Measurements from ENCODE around the gene PCDHGA10. TPM values are rescaled to one million over a fixed set of nuclear protein-coding genes. Genes with fewer than 3 reads are reported as not detected.
"Not testable (repeated sequence)": the region's sequence is repeated elsewhere in the genome, so short reads cannot be mapped to it uniquely, and the experiment has no call there.

Gene PCDHGA10
- total RNA-seq, 1 donor from 2014 or later: 0.07 TPM

DNA sequence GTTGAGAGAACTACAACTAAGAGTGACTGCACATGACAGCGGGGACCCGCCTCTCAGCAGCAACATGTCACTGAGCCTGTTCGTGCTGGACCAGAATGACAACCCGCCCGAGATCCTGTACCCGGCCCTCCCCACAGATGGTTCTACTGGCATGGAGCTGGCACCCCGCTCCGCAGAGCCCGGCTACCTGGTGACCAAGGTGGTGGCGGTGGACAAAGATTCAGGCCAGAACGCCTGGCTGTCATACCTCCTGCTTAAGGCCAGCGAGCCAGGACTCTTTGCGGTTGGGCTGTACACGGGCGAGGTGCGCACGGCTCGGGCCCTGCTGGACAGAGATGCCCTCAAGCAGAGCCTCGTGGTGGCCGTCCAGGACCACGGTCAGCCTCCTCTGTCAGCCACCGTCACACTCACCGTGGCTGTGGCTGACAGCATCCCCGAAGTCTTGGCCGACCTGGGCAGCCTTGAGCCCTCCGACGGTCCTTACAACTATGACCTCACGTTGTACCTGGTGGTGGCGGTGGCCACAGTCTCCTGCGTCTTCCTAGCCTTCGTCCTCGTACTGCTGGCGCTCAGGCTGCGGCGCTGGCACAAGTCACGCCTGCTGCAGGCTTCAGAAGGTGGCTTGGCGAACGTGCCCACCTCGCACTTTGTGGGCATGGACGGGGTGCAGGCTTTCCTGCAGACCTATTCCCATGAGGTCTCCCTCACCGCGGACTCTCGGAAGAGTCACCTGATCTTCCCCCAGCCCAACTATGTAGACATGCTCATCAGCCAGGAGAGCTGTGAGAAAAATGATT, 28.1 kb upstream of the PCDHGA10 start:
- intact Hi-C loops (cut with micrococcal nuclease): no loop called here
- no peaks in the 10 kb centered on the region for H3K36me3 Mint-ChIP-seq (ENCODE audit: low read depth)
- no peak for DNase-seq
- peaks cover 14% of the 10 kb centered on the region for H3K9me3 Mint-ChIP-seq
- no peak overlapping the region for H3K4me3 Mint-ChIP-seq
- H3K4me1 Mint-ChIP-seq: no peaks in the 10 kb centered on the region
- peaks cover 13% of the 10 kb centered on the region for H3K27me3 Mint-ChIP-seq
- H3K27ac Mint-ChIP-seq: no peak overlapping the region

DNA sequence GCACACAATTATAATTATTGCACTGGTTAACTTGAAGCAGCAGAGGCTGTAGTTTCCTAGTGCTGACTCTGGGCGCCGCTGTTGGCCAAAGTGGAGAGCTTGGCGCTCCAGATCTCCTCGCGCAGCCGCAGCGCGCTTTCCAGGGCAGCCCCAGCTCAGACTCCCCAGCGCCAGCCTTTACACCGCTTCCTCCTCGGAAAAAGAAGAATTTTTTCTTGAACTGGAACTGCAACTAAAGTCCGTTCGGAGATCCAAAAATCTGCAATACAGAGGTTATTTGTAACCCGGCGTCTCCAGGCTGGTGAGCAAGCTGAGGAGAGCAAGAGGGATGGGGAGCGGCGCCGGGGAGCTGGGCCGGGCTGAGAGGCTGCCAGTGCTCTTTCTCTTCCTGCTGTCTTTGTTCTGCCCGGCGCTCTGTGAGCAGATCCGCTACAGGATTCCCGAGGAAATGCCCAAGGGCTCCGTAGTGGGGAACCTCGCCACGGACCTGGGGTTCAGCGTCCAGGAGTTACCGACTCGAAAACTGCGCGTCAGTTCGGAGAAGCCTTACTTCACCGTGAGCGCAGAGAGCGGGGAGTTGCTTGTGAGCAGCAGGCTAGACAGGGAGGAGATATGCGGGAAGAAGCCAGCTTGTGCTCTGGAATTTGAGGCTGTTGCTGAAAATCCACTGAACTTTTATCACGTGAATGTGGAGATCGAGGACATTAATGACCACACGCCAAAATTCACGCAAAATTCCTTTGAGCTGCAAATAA, 25.1 kb upstream of the PCDHGA10 start, which contains the start of gene PCDHGB4:
Gene PCDHGB4, plus strand, starts transcription at position 142 of the 755 bp plus-strand sequence. Its CDS starts 187 bp downstream, at position 329.
- Mint-ChIP-seq H3K27me3 (peaks cover 17% of the 10 kb centered on the region), H3K4me3 (peak within 1 kb of the TSS; percentile 56), H3K9me3 (peaks cover 25% of the 10 kb centered on the region)
- H3K4me1 Mint-ChIP-seq; H3K27ac Mint-ChIP-seq; H3K36me3 Mint-ChIP-seq (ENCODE audit: low read depth); intact Hi-C loops (cut with micrococcal nuclease): not testable (repeated sequence)
- peak; percentile 74 for DNase-seq

DNA sequence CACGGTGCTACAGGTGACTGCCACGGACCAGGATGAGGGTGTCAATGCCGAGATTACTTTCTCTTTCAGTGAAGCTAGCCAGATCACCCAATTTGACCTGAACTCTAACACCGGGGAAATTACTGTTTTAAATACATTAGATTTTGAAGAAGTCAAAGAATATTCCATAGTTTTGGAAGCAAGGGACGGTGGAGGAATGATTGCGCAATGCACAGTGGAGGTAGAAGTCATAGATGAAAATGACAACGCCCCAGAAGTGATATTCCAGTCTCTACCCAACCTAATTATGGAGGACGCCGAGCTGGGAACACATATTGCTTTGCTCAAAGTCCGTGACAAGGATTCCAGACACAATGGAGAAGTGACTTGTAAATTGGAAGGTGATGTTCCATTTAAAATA, 24.1 kb upstream of the PCDHGA10 start:
- H3K36me3 Mint-ChIP-seq (ENCODE audit: low read depth): peaks cover 3% of the 10 kb centered on the region
- DNase-seq: no peak
- peak overlapping the region; percentile 8 for H3K4me3 Mint-ChIP-seq
- peaks cover 30% of the 10 kb centered on the region for H3K9me3 Mint-ChIP-seq
- no peak overlapping the region for H3K27ac Mint-ChIP-seq
- intact Hi-C loops (cut with micrococcal nuclease): no loop called here
- H3K27me3 Mint-ChIP-seq: peaks cover 16% of the 10 kb centered on the region
- H3K4me1 Mint-ChIP-seq: no peaks in the 10 kb centered on the region

DNA sequence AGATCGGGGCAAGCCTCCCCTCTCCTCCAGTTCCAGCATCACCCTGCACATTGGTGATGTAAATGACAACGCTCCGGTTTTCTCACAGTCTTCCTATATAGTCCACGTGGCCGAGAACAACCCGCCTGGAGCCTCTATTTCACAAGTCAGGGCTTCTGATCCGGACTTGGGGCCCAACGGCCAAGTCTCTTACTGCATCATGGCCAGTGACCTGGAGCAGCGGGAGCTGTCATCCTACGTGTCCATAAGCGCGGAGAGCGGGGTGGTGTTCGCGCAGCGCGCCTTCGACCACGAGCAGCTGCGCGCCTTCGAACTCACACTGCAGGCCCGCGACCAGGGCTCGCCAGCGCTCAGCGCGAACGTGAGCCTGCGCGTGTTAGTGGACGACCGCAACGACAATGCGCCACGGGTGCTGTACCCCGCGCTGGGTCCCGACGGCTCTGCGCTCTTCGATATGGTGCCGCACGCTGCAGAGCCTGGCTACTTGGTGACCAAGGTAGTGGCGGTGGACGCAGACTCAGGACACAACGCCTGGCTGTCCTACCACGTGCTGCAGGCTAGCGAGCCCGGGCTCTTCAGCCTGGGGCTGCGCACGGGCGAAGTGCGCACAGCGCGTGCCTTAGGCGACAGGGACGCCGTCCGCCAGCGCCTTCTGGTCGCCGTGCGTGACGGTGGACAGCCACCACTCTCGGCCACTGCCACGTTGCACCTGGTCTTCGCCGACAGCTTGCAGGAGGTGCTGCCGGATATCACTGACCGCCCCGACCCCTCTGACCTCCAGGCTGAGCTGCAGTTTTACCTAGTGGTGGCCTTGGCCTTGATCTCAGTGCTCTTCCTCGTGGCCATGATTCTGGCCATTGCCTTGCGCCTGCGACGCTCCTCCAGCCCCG, 23.4 kb upstream of the PCDHGA10 start:
- Mint-ChIP-seq H3K4me1 (no peaks in the 10 kb centered on the region), H3K27me3 (peaks cover 19% of the 10 kb centered on the region), H3K9me3 (peaks cover 35% of the 10 kb centered on the region), H3K27ac (no peak overlapping the region), H3K36me3 (ENCODE audit: low read depth) (peaks cover 3% of the 10 kb centered on the region), H3K4me3 (no peak overlapping the region)
- no peak for DNase-seq
- intact Hi-C loops (cut with micrococcal nuclease): no loop called here

DNA sequence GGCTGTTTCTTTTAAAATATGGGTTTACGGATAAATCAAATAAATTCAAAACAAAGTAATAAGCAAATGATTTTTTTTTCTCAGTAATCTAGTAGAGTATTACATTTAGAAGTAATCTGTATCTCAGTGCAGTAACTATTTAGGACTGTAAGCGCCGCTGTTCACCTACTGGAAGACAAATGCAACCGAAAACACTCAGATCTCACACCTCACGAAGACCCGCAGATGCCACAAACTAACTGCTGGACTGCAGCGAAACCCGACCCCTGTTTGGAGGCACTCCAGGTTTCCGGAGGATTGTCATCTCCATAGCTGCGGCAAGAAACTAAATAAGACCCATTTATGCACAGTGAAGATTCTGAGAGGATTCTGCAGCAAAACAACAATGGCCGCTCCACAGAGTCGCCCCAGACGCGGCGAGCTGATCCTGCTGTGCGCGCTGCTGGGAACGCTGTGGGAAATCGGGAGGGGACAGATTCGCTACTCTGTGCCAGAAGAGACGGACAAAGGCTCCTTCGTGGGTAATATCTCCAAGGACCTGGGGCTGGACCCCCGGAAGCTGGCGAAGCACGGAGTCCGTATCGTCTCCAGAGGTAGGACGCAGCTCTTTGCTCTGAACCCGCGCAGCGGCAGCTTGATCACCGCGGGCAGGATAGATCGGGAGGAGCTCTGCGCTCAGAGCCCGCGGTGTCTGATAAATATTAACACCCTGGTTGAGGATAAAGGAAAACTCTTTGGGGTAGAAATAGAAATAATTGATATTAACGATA, 20.2 kb upstream of the PCDHGA10 start, which contains the start of gene PCDHGA8:
Gene PCDHGA8, plus strand, starts transcription at position 205 of the 770 bp plus-strand sequence. Its CDS starts 181 bp downstream, at position 386.
- H3K27ac Mint-ChIP-seq: no peak within 1 kb of the TSS
- intact Hi-C loops (cut with micrococcal nuclease): no loop called here
- H3K4me3 Mint-ChIP-seq: no peak within 1 kb of the TSS
- H3K9me3 Mint-ChIP-seq: peaks cover 38% of the 10 kb centered on the region
- H3K27me3 Mint-ChIP-seq: peaks cover 22% of the 10 kb centered on the region
- DNase-seq: peak; percentile 50
- no peaks in the 10 kb centered on the region for H3K4me1 Mint-ChIP-seq
- H3K36me3 Mint-ChIP-seq (ENCODE audit: low read depth): peaks cover 3% of the 10 kb centered on the region

DNA sequence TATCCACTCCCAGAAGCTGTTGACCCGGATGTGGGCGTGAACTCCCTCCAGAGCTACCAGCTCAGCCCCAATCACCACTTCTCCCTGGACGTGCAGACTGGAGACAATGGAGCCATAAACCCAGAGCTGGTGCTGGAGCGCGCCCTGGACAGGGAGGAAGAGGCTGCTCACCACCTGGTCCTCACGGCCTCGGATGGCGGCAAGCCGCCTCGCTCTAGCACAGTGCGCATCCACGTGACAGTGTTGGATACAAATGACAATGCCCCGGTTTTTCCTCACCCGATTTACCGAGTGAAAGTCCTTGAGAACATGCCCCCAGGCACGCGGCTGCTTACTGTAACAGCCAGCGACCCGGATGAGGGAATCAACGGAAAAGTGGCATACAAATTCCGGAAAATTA, 19.5 kb upstream of the PCDHGA10 start:
- Mint-ChIP-seq H3K4me1 (no peaks in the 10 kb centered on the region), H3K27ac (no peak overlapping the region), H3K36me3 (ENCODE audit: low read depth) (peaks cover 3% of the 10 kb centered on the region), H3K9me3 (peaks cover 37% of the 10 kb centered on the region), H3K4me3 (no peak overlapping the region), H3K27me3 (peaks cover 22% of the 10 kb centered on the region)
- intact Hi-C loops (cut with micrococcal nuclease): no loop called here
- DNase-seq: no peak

DNA sequence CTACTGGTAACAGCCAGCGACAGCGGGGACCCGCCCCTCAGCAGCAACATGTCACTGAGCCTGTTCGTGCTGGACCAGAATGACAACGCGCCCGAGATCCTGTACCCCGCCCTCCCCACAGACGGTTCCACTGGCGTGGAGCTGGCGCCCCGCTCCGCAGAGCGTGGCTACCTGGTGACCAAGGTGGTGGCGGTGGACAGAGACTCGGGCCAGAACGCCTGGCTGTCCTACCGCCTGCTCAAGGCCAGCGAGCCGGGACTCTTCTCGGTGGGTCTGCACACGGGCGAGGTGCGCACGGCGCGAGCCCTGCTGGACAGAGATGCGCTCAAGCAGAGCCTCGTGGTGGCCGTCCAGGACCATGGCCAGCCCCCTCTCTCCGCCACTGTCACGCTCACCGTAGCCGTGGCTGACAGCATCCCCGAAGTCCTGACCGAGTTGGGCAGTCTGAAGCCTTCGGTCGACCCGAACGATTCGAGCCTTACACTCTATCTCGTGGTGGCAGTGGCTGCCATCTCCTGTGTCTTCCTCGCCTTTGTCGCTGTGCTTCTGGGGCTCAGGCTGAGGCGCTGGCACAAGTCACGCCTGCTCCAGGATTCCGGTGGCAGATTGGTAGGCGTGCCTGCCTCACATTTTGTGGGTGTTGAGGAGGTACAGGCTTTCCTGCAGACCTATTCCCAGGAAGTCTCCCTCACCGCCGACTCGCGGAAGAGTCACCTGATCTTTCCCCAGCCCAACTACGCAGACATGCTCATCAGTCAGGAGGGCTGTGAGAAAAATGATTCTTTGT, 18.2 kb upstream of the PCDHGA10 start:
- intact Hi-C loops (cut with micrococcal nuclease); H3K4me1 Mint-ChIP-seq; H3K36me3 Mint-ChIP-seq (ENCODE audit: low read depth); H3K4me3 Mint-ChIP-seq; DNase-seq; H3K27ac Mint-ChIP-seq: not testable (repeated sequence)
- H3K9me3 Mint-ChIP-seq: peaks cover 35% of the 10 kb centered on the region
- H3K27me3 Mint-ChIP-seq: peaks cover 23% of the 10 kb centered on the region

DNA sequence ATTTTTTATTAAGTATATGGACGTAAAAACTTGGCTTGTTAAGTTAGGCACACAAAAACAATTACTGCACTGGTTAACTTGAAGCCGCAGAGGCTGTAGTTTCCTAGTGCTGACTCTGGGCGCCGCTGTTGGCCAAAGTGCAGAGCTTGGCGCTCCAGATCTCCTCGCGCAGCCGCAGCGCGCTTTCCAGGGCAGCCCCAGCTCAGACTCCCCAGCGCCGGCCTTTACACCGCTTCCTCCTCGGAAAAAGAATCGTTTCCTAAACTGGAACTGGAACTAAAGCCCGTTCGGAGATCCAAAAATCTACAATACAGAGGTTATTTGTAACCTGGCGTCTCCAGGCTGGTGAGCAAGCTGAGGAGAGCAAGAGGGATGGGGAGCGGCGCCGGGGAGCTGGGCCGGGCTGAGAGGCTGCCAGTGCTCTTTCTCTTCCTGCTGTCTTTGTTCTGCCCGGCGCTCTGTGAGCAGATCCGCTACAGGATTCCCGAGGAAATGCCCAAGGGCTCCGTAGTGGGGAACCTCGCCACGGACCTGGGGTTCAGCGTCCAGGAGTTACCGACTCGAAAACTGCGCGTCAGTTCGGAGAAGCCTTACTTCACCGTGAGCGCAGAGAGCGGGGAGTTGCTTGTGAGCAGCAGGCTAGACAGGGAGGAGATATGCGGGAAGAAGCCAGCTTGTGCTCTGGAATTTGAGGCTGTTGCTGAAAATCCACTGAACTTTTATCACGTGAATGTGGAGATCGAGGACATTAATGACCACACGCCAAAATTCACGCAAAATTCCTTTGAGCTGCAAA, 14.8 kb upstream of the PCDHGA10 start, which contains the start of gene PCDHGB5:
Gene PCDHGB5, plus strand, starts transcription at position 192 of the 796 bp plus-strand sequence. Its CDS starts 181 bp downstream, at position 373.
- peaks cover 27% of the 10 kb centered on the region for H3K9me3 Mint-ChIP-seq
- H3K4me1 Mint-ChIP-seq; H3K27ac Mint-ChIP-seq; H3K36me3 Mint-ChIP-seq (ENCODE audit: low read depth); intact Hi-C loops (cut with micrococcal nuclease): not testable (repeated sequence)
- peaks cover 23% of the 10 kb centered on the region for H3K27me3 Mint-ChIP-seq
- DNase-seq: peak; percentile 83
- H3K4me3 Mint-ChIP-seq: peak within 1 kb of the TSS; percentile 63

DNA sequence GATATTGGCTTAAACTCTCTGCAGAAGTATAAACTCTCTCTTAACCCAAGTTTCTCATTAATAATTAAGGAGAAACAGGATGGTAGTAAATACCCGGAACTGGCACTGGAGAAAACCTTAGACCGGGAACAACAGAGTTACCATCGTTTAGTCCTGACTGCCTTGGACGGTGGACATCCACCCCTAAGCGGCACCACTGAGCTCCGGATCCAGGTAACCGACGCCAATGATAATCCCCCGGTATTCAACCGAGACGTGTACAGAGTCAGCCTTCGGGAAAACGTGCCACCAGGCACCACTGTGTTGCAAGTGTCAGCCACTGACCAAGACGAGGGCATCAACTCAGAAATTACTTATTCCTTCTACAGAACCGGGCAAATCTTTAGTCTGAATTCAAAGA, 14.2 kb upstream of the PCDHGA10 start:
- Mint-ChIP-seq H3K9me3 (peaks cover 25% of the 10 kb centered on the region), H3K27me3 (peaks cover 26% of the 10 kb centered on the region), H3K27ac (no peak overlapping the region), H3K36me3 (ENCODE audit: low read depth) (no peaks in the 10 kb centered on the region), H3K4me1 (no peaks in the 10 kb centered on the region), H3K4me3 (no peak overlapping the region)
- DNase-seq: peak; percentile 51
- intact Hi-C loops (cut with micrococcal nuclease): no loop called here

DNA sequence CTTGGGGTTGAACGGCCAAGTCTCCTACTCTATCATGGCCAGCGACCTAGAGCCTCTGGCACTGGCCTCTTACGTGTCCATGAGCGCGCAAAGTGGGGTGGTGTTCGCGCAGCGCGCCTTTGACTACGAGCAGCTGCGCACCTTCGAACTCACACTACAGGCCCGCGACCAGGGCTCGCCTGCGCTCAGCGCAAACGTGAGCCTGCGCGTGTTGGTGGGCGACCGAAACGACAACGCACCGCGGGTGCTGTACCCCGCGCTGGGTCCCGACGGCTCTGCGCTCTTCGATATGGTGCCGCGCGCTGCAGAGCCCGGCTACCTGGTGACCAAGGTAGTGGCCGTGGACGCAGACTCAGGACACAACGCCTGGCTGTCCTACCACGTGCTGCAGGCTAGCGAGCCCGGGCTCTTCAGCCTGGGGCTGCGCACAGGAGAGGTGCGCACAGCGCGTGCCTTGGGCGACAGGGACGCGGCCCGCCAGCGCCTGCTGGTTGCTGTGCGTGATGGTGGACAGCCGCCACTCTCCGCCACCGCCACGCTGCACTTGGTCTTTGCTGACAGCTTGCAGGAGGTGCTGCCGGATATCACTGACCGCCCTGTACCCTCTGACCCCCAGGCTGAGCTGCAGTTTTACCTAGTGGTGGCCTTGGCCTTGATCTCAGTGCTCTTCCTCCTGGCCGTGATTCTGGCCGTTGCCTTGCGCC, 13.1 kb upstream of the PCDHGA10 start:
- DNase-seq: no peak
- no peak overlapping the region for H3K4me3 Mint-ChIP-seq
- peaks cover 22% of the 10 kb centered on the region for H3K9me3 Mint-ChIP-seq
- no peaks in the 10 kb centered on the region for H3K4me1 Mint-ChIP-seq
- intact Hi-C loops (cut with micrococcal nuclease): no loop called here
- no peaks in the 10 kb centered on the region for H3K36me3 Mint-ChIP-seq (ENCODE audit: low read depth)
- no peak overlapping the region for H3K27ac Mint-ChIP-seq
- peaks cover 30% of the 10 kb centered on the region for H3K27me3 Mint-ChIP-seq

DNA sequence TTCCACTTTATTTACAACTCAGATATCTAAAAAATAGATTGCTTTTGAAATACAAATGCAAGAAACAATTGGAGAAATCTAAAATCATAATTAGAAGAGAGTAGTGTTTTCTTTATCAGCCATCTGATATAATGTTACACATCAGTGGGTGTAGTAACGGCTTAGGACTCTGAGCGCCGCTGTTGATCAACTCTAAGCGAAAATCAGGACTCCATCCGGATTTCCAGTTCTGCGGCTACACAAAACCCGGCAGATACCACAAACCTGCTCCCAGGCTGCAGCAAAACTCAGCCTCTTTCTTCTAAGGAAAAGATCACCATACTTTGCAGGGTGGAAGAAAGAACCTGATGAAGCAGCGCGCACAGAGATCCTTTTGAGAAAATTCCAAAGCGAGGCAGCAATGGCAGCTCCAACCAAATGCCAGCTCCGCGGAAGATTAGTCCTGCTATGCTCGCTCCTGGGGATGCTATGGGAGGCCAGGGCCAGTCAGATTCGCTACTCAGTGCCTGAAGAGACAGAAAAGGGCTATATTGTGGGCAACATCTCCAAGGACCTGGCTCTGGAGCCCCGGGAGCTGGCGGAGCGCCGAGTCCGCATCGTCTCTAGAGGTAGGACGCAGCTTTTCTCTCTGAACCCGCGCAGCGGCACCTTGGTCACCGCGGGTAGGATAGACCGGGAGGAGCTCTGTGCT, 10.1 kb upstream of the PCDHGA10 start, which contains the start of gene PCDHGA9:
Gene PCDHGA9, plus strand, starts transcription at position 226 of the 691 bp plus-strand sequence. Its CDS starts 175 bp downstream, at position 401.
- Mint-ChIP-seq H3K4me1 (no peaks in the 10 kb centered on the region), H3K36me3 (ENCODE audit: low read depth) (no peaks in the 10 kb centered on the region), H3K27me3 (peaks cover 30% of the 10 kb centered on the region), H3K27ac (no peak within 1 kb of the TSS), H3K9me3 (peaks cover 18% of the 10 kb centered on the region), H3K4me3 (peak within 1 kb of the TSS; percentile 23)
- intact Hi-C loops (cut with micrococcal nuclease): no loop called here
- DNase-seq: peak; percentile 56
